Loucy (cell line): ENCODE results near the gene LRRC45.

ENCODE experiments used
- CTCF ChIP-seq: fragments of 200-600 bp; sonication (generic); conservative IDR thresholded peaks from 2 replicates; pipeline ENCODE4 v1.5.1; 2014; ENCODE audit warnings: mild to moderate bottlenecking, antibody characterized with exemption, low read length
- EZH2phosphoT487 ChIP-seq: fragments of 200-600 bp; IDR thresholded peaks from 2 replicates; pipeline ENCODE4 v1.6.1; 2018; ENCODE audit warnings: antibody characterized with exemption, mild to moderate bottlenecking, moderate library complexity, borderline replicate concordance

GRCh38 chr17:82008941-82009405, 14.1 kb upstream of the LRRC45 start:
- TF ChIP-seq CTCF (no peak), EZH2phosphoT487 (no peak)
